Heart left ventricle (tissue), 16 donors: ENCODE data around the gene MYO6. TPM values are rescaled to one million over a fixed set of nuclear protein-coding genes. Genes with fewer than 3 reads are reported as not detected.

Experiments
- ATAC-seq, 4 donors: fragments of 200-7000 bp; cut with Tn5 transposase; one replicate each; pipeline ENCODE4 v1.9.1; 2020 to 2022; ENCODE audit warnings: moderate library complexity in 4 of 4, mild to moderate bottlenecking in 3 of 4, moderate number of reproducible peaks in 1 of 4
- DNase-seq, 5 donors: peaks; one replicate each; pipeline ENCODE4 v3.0.0-alpha.2; 2020
- H3K27ac ChIP-seq, 12 donors: fragments of 200-600 bp; sonication (generic) in 4 of 12; one replicate each; pipeline versions ENCODE4 v1.5.0 to v1.8.0; 2016 to 2022; ENCODE audit warnings: mild to moderate bottlenecking in 2 of 12
- H3K27me3 ChIP-seq, 9 donors: fragments of 200-600 bp; sonication (generic) in 2 of 9; one replicate each; pipeline versions ENCODE4 v1.5.1 to v1.8.0; 2016 to 2022; ENCODE audit warnings: mild to moderate bottlenecking in 3 of 9
- H3K36me3 ChIP-seq, 9 donors: fragments of 200-600 bp; sonication (generic) in 2 of 9; one replicate each; pipeline versions ENCODE4 v1.5.0 to v1.8.0; 2018 to 2022; ENCODE audit warnings: mild to moderate bottlenecking in 2 of 9
- H3K4me1 ChIP-seq, 12 donors: fragments of 200-600 bp; sonication (generic) in 4 of 12; one replicate each; pipeline versions ENCODE4 v1.5.0 to v1.8.0; 2016 to 2022; ENCODE audit warnings: mild to moderate bottlenecking in 3 of 12
- H3K4me3 ChIP-seq, 12 donors: fragments of 200-600 bp; sonication (generic) in 4 of 12; one replicate each; pipeline versions ENCODE4 v1.5.0 to v1.8.0; 2017 to 2022; ENCODE audit warnings: mild to moderate bottlenecking in 9 of 12, moderate library complexity in 4 of 12
- H3K9me3 ChIP-seq, 12 donors: fragments of 200-600 bp; sonication (generic) in 4 of 12; one replicate each; pipeline versions ENCODE4 v1.5.0 to v1.8.0; 2016 to 2022; ENCODE audit warnings: mild to moderate bottlenecking in 1 of 12
- CTCF ChIP-seq, 12 donors: fragments of 200-600 bp; sonication (generic) in 4 of 12; IDR thresholded peaks; one replicate each; pipeline versions ENCODE4 v1.5.0 to v1.8.0; 2018 to 2022; ENCODE audit warnings: antibody characterized with exemption in 12 of 12, mild to moderate bottlenecking in 5 of 12
- POLR2A ChIP-seq, 2 donors: fragments of 450-650 bp; IDR thresholded peaks; one replicate each; pipeline ENCODE4 v1.6.1; 2017; ENCODE audit warnings: antibody characterized with exemption in 2 of 2, mild to moderate bottlenecking in 2 of 2, moderate library complexity in 2 of 2
- WGBS, 4 donors: extraction: QIAGEN DNeasy Blood & Tissue Kit in 2 of 4; methylation state at CpG; one replicate each; pipeline versions ENCODE4 v1.1.5 to v1.1.7; 2013 to 2018; 5-methylcytosine and 5-hydroxymethylcytosine counted together
- intact Hi-C, 10 donors: fragments of 100-400 bp; cut with DNase I; formaldehyde crosslinking; loops; one replicate each; pipeline versions ENCODE4 v1.11.1 to v1.14.2; 2022
- polyA plus RNA-seq, 2 donors: library from polyadenylated mRNA; stranded (reverse); fragments of 200-250 nt; gene quantifications; one replicate each; pipeline ENCODE4 v1.2.3, GENCODE V29; 2013
- total RNA-seq, 9 donors: library from RNA; depleted of rRNA in 2 of 9; stranded (reverse); fragments of >200 nt in 2 of 9; fragmentation: NEBNext Ultra II Directional in 3 of 9; extraction: Animal tissue kit (Norgen Biotek cat#: 25700) in 3 of 9; gene quantifications; one replicate each; pipeline versions ENCODE4 v1.1.0 to v1.2.4, GENCODE V29; 2016 to 2023
- donor health status: ischemic (EF 13 %, LVEDD 7.1; RV severe dilation, severe dysfunction).
- donor health status: healthy with polysubstance abuse.
- donor health status: DM: no; HTN: yes; CAD: no.
- donor health status: DM: no; HTN: no; CAD: no.
- donor health status: ischemic (EF 25% LVEDD 6.9; RV normal size, moderate dysfunction).
- donor health status: ischemic (EF 25% LVEDD 5.7; RV mildly dilated, moderate dysfunction).
- donor health status: healthy.
- donor health status: DM: yes; HTN: yes; CAD: no.
- donor health status: ischemic (EF 35%, LVEDD 5.7; RV mildly dilated, moderate dysfunction).
- donor health status: nonischemic (EF 11% LVEDD 7.7; RV severe dilation, severe dysfunction).
- donor health status: DM: yes; HTN: yes; CAD: no.
- donor health status: PGD.
- donor health status: ischemic (EF 29% LVEDD 5.4; RV normal size, mild dysfunction).
- donor health status: nonischemic (EF 23%, LVEDD 6.1; RV moderate dilation, normal function).

MYO6 gene
- total and polyA plus RNA-seq, 11 donors: 3.1 to 9.5 (median 5.8) TPM

GRCh38 chr6:75876152-75876551, 127.1 kb downstream of the MYO6 start:
- no peaks in the 10 kb centered on the region for H3K9me3 ChIP-seq
- H3K4me1 ChIP-seq: no peaks in the 10 kb centered on the region
- H3K36me3 ChIP-seq: peaks cover 0 to 81% (median 15%) of the 10 kb centered on the region in 9 donors
- no peak for DNase-seq
- no peak overlapping the region for H3K27ac ChIP-seq
- H3K27me3 ChIP-seq: no peaks in the 10 kb centered on the region
- ATAC-seq: no peak
- intact Hi-C loops: no loop called here
- H3K4me3 ChIP-seq: no peak overlapping the region
- TF ChIP-seq CTCF (IDR thresholded peaks at IDR 0.05) (no peak), POLR2A (IDR thresholded peaks at IDR 0.05) (no peak)

GRCh38 chr6:75880305-75880704, 131.3 kb downstream of the MYO6 start:
- DNase-seq: no peak
- intact Hi-C loops: no loop called here
- Histone ChIP-seq H3K36me3 (peaks cover 0 to 67% (median 6%) of the 10 kb centered on the region in 9 donors), H3K9me3 (no peaks in the 10 kb centered on the region), H3K4me1 (no peaks in the 10 kb centered on the region), H3K4me3 (no peak overlapping the region), H3K27ac (no peak overlapping the region), H3K27me3 (no peaks in the 10 kb centered on the region)
- 95 to 100% (median 99%) methylated on average over 1 of the region's 1 CpG for WGBS, 4 donors
- no peak for ATAC-seq
- TF ChIP-seq CTCF (IDR thresholded peaks at IDR 0.05) (no peak), POLR2A (IDR thresholded peaks at IDR 0.05) (no peak)

GRCh38 chr6:75882734-75883133, 133.7 kb downstream of the MYO6 start:
- H3K9me3 ChIP-seq: no peaks in the 10 kb centered on the region
- no peak for TF ChIP-seq POLR2A (IDR thresholded peaks at IDR 0.05)
- TF ChIP-seq CTCF (IDR thresholded peaks at IDR 0.05): no peak
- 46 to 97% (median 85%) methylated on average over 2 of the region's 2 CpGs for WGBS, 4 donors
- peaks cover 0 to 67% (median 6%) of the 10 kb centered on the region in 9 donors for H3K36me3 ChIP-seq
- no peaks in the 10 kb centered on the region for H3K4me1 ChIP-seq
- no peak overlapping the region for H3K27ac ChIP-seq
- H3K27me3 ChIP-seq: no peaks in the 10 kb centered on the region
- no peak for DNase-seq
- no peak overlapping the region for H3K4me3 ChIP-seq
- no peak for ATAC-seq
- intact Hi-C loops: no loop called here

GRCh38 chr6:75884822-75885221, 135.8 kb downstream of the MYO6 start:
- no peaks in the 10 kb centered on the region for H3K9me3 ChIP-seq
- intact Hi-C loops: no loop called here
- peaks cover 0 to 58% (median 5%) of the 10 kb centered on the region in 9 donors for H3K36me3 ChIP-seq
- no peak overlapping the region for H3K27ac ChIP-seq
- TF ChIP-seq POLR2A (IDR thresholded peaks at IDR 0.05) (no peak), CTCF (IDR thresholded peaks at IDR 0.05) (no peak)
- ATAC-seq: no peak
- H3K4me1 ChIP-seq: no peaks in the 10 kb centered on the region
- H3K27me3 ChIP-seq: no peaks in the 10 kb centered on the region
- H3K4me3 ChIP-seq: no peak overlapping the region
- DNase-seq: no peak
- 93 to 99% (median 95%) methylated on average over 2 of the region's 2 CpGs for WGBS, 4 donors
